ENCODE measurements around the gene CNTNAP2. TPM values are rescaled to one million over a fixed set of nuclear protein-coding genes. Genes with fewer than 3 reads are reported as not detected.

Gene CNTNAP2
- total RNA-seq, 1 donor = 7.6 TPM

DNA sequence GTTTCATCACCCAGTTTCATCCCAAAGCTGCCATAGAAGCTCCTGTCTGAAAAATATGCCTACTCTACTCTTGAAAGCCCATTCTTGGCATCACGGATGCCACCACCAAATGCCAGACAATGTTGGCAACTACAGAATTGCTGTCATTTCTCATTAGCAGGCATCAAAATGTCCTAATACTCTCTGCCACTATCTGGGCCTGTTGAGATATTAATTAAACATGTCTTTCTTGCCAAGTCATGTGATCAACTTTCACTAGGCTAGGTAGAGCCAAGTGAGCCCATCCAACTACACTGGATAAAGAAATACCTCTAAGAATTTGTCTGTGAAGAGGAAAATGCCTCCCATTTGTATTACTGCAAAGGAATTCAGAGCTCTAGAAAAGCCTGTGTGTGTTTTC is 1380.6 kb downstream of the CNTNAP2 start:
- no peaks in the 10 kb centered on the region for H3K27me3 ChIP-seq (ENCODE audit: insufficient read depth, low read length)
- no peak for TF ChIP-seq CTCF (IDR thresholded peaks at IDR 0.05; ENCODE audit: extremely low read depth, low read depth, low read length)
- H3K9me3 ChIP-seq (ENCODE audit: low read depth, low read length) = no peaks in the 10 kb centered on the region
- no peak for DNase-seq (ENCODE audit: insufficient read length, low spot score, missing footprints)
- H3K4me3 ChIP-seq (ENCODE audit: insufficient read depth, low read length) = no peak overlapping the region
- H3K79me2 ChIP-seq (ENCODE audit: insufficient read depth, low read length) = no peaks in the 10 kb centered on the region
- no peak overlapping the region for H2AFZ ChIP-seq (ENCODE audit: low read length)
- no peak overlapping the region for H3K4me2 ChIP-seq (ENCODE audit: insufficient read depth, low read length)
- H4K20me1 ChIP-seq (ENCODE audit: insufficient read depth, low read length) = no peaks in the 10 kb centered on the region
- H3K4me1 ChIP-seq (ENCODE audit: insufficient read depth, low read length) = peaks cover 7% of the 10 kb centered on the region
- no peak overlapping the region for H3K27ac ChIP-seq (ENCODE audit: low read depth, low read length)
- no peaks in the 10 kb centered on the region for H3K36me3 ChIP-seq (ENCODE audit: insufficient read depth, low read length)

- H3K36me3 ChIP-seq (ENCODE audit: insufficient read depth, low read length) = no peaks in the 10 kb centered on the region
- H3K4me2 ChIP-seq (ENCODE audit: insufficient read depth, low read length) = no peak overlapping the region
- H4K20me1 ChIP-seq (ENCODE audit: insufficient read depth, low read length) = no peaks in the 10 kb centered on the region
- no peaks in the 10 kb centered on the region for H3K27me3 ChIP-seq (ENCODE audit: insufficient read depth, low read length)
- no peak overlapping the region for H3K4me3 ChIP-seq (ENCODE audit: insufficient read depth, low read length)
- peaks cover 3% of the 10 kb centered on the region for H3K4me1 ChIP-seq (ENCODE audit: insufficient read depth, low read length)
- H2AFZ ChIP-seq (ENCODE audit: low read length) = no peak overlapping the region
- no peaks in the 10 kb centered on the region for H3K9me3 ChIP-seq (ENCODE audit: low read depth, low read length)
- no peak for DNase-seq (ENCODE audit: insufficient read length, low spot score, missing footprints)
- no peak overlapping the region for H3K27ac ChIP-seq (ENCODE audit: low read depth, low read length)
- TF ChIP-seq CTCF (IDR thresholded peaks at IDR 0.05; ENCODE audit: extremely low read depth, low read depth, low read length) = no peak
- no peaks in the 10 kb centered on the region for H3K79me2 ChIP-seq (ENCODE audit: insufficient read depth, low read length)
These were observed 1381.5 kb downstream of the CNTNAP2 start for GRCh38 chr7:147498081-147498480.

- peak; percentile 76 for DNase-seq (ENCODE audit: insufficient read length, low spot score, missing footprints)
- no peaks in the 10 kb centered on the region for H4K20me1 ChIP-seq (ENCODE audit: insufficient read depth, low read length)
- no peaks in the 10 kb centered on the region for H3K36me3 ChIP-seq (ENCODE audit: insufficient read depth, low read length)
- peak overlapping the region; percentile 100 for H3K27ac ChIP-seq (ENCODE audit: low read depth, low read length)
- H3K9me3 ChIP-seq (ENCODE audit: low read depth, low read length) = no peaks in the 10 kb centered on the region
- H2AFZ ChIP-seq (ENCODE audit: low read length) = no peak overlapping the region
- peak overlapping the region; percentile 73 for H3K4me2 ChIP-seq (ENCODE audit: insufficient read depth, low read length)
- no peaks in the 10 kb centered on the region for H3K79me2 ChIP-seq (ENCODE audit: insufficient read depth, low read length)
- H3K27me3 ChIP-seq (ENCODE audit: insufficient read depth, low read length) = no peaks in the 10 kb centered on the region
- TF ChIP-seq CTCF (IDR thresholded peaks at IDR 0.05; ENCODE audit: extremely low read depth, low read depth, low read length) = no peak
- peaks cover 33% of the 10 kb centered on the region for H3K4me1 ChIP-seq (ENCODE audit: insufficient read depth, low read length)
- peak overlapping the region; percentile 11 for H3K4me3 ChIP-seq (ENCODE audit: insufficient read depth, low read length)
These were observed 1392.5 kb downstream of the CNTNAP2 start for GRCh38 chr7:147509035-147509501.

GRCh38 chr7:147509541-147510200 is 1393.1 kb downstream of the CNTNAP2 start:
- Histone ChIP-seq H3K4me2 (ENCODE audit: insufficient read depth, low read length) (peak overlapping the region; percentile 73), H3K79me2 (ENCODE audit: insufficient read depth, low read length) (no peaks in the 10 kb centered on the region), H3K27ac (ENCODE audit: low read depth, low read length) (peak overlapping the region; percentile 100), H3K36me3 (ENCODE audit: insufficient read depth, low read length) (no peaks in the 10 kb centered on the region), H3K4me3 (ENCODE audit: insufficient read depth, low read length) (peak overlapping the region; percentile 33), H3K27me3 (ENCODE audit: insufficient read depth, low read length) (no peaks in the 10 kb centered on the region), H4K20me1 (ENCODE audit: insufficient read depth, low read length) (no peaks in the 10 kb centered on the region), H3K4me1 (ENCODE audit: insufficient read depth, low read length) (peaks cover 33% of the 10 kb centered on the region), H2AFZ (ENCODE audit: low read length) (peak overlapping the region; percentile 43), H3K9me3 (ENCODE audit: low read depth, low read length) (no peaks in the 10 kb centered on the region)
- DNase-seq (ENCODE audit: insufficient read length, low spot score, missing footprints) = peak; percentile 38
- TF ChIP-seq CTCF (IDR thresholded peaks at IDR 0.05; ENCODE audit: extremely low read depth, low read depth, low read length) = no peak
